ENCODE data around the gene TRIM65. TPM values are rescaled to one million over a fixed set of nuclear protein-coding genes. Genes with fewer than 3 reads are reported as not detected.
A peak's percentile ranks its signal among the peaks of the same experiment; 100 is the strongest.

Gene TRIM65
- total RNA-seq, 2 experiments from 2014 or later = 9.9 to 11.7 TPM

GRCh38 chr17:75881678-75882454, 14.9 kb downstream of the TRIM65 start:
- Histone ChIP-seq H3K36me3 (ENCODE audit: insufficient read depth, low read length) (no peaks in the 10 kb centered on the region), H3K4me3 (ENCODE audit: low read length) (no peak overlapping the region), H3K9me3 (ENCODE audit: control insufficient read depth in 1 of 2, insufficient read depth in 1 of 2, low read length in 2 of 2) (no peaks in the 10 kb centered on the region), H3K27ac (ENCODE audit: low read depth in 1 of 2, low read length in 2 of 2) (no peak overlapping the region), H3K27me3 (ENCODE audit: control insufficient read depth in 1 of 2, insufficient read depth in 2 of 2, low read length in 2 of 2) (no peaks in the 10 kb centered on the region), H3K4me1 (ENCODE audit: insufficient read depth, low read length) (peaks cover 31% of the 10 kb centered on the region)
- ATAC-seq (ENCODE audit: poor library complexity) = no peak
- Mint-ChIP-seq H3K9me3 (no peaks in the 10 kb centered on the region), H3K4me3 (peak overlapping the region; percentile 40), H3K36me3 (ENCODE audit: low read depth) (no peaks in the 10 kb centered on the region), H3K27ac (no peak overlapping the region), H3K4me1 (ENCODE audit: low read depth) (peaks cover 24% of the 10 kb centered on the region), H3K27me3 (no peaks in the 10 kb centered on the region)
- TF ChIP-seq, protein P1, sequence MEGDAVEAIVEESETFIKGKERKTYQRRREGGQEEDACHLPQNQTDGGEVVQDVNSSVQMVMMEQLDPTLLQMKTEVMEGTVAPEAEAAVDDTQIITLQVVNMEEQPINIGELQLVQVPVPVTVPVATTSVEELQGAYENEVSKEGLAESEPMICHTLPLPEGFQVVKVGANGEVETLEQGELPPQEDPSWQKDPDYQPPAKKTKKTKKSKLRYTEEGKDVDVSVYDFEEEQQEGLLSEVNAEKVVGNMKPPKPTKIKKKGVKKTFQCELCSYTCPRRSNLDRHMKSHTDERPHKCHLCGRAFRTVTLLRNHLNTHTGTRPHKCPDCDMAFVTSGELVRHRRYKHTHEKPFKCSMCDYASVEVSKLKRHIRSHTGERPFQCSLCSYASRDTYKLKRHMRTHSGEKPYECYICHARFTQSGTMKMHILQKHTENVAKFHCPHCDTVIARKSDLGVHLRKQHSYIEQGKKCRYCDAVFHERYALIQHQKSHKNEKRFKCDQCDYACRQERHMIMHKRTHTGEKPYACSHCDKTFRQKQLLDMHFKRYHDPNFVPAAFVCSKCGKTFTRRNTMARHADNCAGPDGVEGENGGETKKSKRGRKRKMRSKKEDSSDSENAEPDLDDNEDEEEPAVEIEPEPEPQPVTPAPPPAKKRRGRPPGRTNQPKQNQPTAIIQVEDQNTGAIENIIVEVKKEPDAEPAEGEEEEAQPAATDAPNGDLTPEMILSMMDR (IDR thresholded peaks at IDR 0.05) = no peak
- POLR2A ChIA-PET = interaction anchor here (1.3 to 2.6 kb wide), 2 partner anchors 9 to 14 kb away, joined by 3 to 10 read pairs; partner anchors contain the start of gene TRIM65
- DNase-seq = peak in 3 of 14 experiments; percentile 37 to 63 (median 42)
- intact Hi-C loops (cut with DNase I, micrococcal nuclease) = no loop called here
- CTCF ChIA-PET = interaction anchor here (1.4 kb wide), 1 partner anchor 15 kb away, joined by 3 read pairs; the partner anchor contains the start of gene TRIM65

- POLR2A ChIA-PET = interaction anchor here (1.3 to 10.9 kb wide), 3 partner anchors 8 to 25 kb away, joined by 3 to 230 read pairs (median 49); partner anchors contain the start of genes TRIM65 and WBP2
- H3K4me1 ChIP-seq (ENCODE audit: insufficient read depth, low read length) = peaks cover 47% of the 10 kb centered on the region
- H3K27me3 ChIP-seq (ENCODE audit: control insufficient read depth in 1 of 2, insufficient read depth in 2 of 2, low read length in 2 of 2) = no peaks in the 10 kb centered on the region
- ATAC-seq (ENCODE audit: poor library complexity) (no peak), DNase-seq (no peak)
- Mint-ChIP-seq H3K4me3 (peak overlapping the region; percentile 62), H3K9me3 (no peaks in the 10 kb centered on the region), H3K4me1 (ENCODE audit: low read depth) (peaks cover 40% of the 10 kb centered on the region), H3K36me3 (ENCODE audit: low read depth) (peaks cover 5% of the 10 kb centered on the region), H3K27me3 (no peaks in the 10 kb centered on the region), H3K27ac (no peak overlapping the region)
- no peaks in the 10 kb centered on the region for H3K36me3 ChIP-seq (ENCODE audit: insufficient read depth, low read length)
- TF ChIP-seq, protein P1 (IDR thresholded peaks at IDR 0.05) = no peak
- no peak overlapping the region for H3K4me3 ChIP-seq (ENCODE audit: low read length)
- CTCF ChIA-PET = interaction anchor here (3.5 to 4.8 kb wide), 2 partner anchors 16 to 19 kb away, joined by 20 to 50 read pairs; partner anchors contain the start of gene TRIM65
- H3K27ac ChIP-seq (ENCODE audit: low read depth in 1 of 2, low read length in 2 of 2) = no peak overlapping the region
- intact Hi-C loops (cut with DNase I, micrococcal nuclease) = no loop called here
- H3K9me3 ChIP-seq (ENCODE audit: control insufficient read depth in 1 of 2, insufficient read depth in 1 of 2, low read length in 2 of 2) = no peaks in the 10 kb centered on the region
These were observed 16.5 kb downstream of the TRIM65 start for GRCh38 chr17:75880266-75880665.

DNA sequence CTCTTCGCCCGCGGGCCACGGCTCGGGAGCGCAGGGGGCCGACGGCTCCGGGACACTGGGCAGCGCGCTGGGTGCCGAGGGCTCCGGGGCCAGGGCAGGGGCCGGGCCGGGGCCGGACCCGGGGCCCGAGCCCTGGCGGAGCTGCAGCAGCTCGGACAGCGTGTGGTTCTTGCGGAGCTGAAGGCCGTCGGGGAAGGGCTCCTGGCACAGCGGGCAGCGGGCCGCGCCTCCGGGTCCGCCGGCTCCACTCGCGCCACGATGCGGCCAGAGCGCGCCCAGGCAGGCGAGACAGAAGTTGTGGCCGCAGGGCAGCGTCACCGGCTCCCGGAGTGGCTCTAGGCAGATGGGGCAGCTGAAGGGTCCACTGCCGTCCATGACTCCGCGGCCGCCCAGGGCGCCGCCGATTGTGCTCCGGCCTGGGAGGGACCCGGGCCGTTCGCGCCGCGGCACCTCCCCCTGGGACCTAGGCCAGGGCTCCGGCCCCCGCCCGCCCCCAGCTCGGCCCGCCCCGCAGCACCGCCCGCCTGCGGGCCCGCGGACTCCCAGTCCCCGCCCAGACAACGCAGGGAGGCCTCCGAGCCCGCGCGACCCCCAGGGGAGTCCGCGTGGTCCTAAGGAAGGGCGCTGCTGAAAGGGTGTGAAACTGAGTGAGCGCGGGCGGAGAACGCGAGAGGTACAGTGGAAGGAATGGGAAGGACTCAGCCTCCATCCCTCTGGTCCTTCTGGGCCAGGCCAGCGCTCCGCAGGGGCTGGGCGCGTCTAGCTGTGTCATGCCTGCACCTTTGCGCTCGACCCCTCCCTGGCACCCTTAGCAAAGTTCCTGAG, 18.4 kb downstream of the TRIM65 start, which contains the start of gene TRIM47:
Gene TRIM47, minus strand, starts transcription at position 408 of the 825 bp plus-strand sequence. Its CDS starts 33 bp downstream, at position 375.
- no peak for ATAC-seq (ENCODE audit: poor library complexity)

More for the DNA sequence above, 18.4 kb downstream of the TRIM65 start, which contains the start of gene TRIM47:
- Mint-ChIP-seq H3K4me1 (ENCODE audit: low read depth) (peaks cover 45% of the 10 kb centered on the region), H3K9me3 (no peaks in the 10 kb centered on the region), H3K27me3 (no peaks in the 10 kb centered on the region), H3K27ac (peak within 1 kb of the TSS; percentile 91), H3K36me3 (ENCODE audit: low read depth) (peaks cover 5% of the 10 kb centered on the region), H3K4me3 (peak within 1 kb of the TSS; percentile 91)
- H3K27me3 ChIP-seq (ENCODE audit: control insufficient read depth in 1 of 2, insufficient read depth in 2 of 2, low read length in 2 of 2) = no peaks in the 10 kb centered on the region
- peak within 1 kb of the TSS; percentile 15 to 66 for H3K27ac ChIP-seq (ENCODE audit: low read depth in 1 of 2, low read length in 2 of 2)
- POLR2A ChIA-PET = interaction anchor here (0.6 to 10.9 kb wide), 16 partner anchors 14 to 606 kb away, joined by 3 to 230 read pairs (median 4); partner anchors contain the start of genes MRPL38, TRIM65, UNK and WBP2
- peak within 1 kb of the TSS; percentile 60 for H3K4me3 ChIP-seq (ENCODE audit: low read length)
- CTCF ChIA-PET = interaction anchor here (0.9 to 4.8 kb wide), 13 partner anchors 11 to 125 kb away, joined by 3 to 50 read pairs (median 6); partner anchors contain the start of genes GALK1, TRIM65 and WBP2
- no peaks in the 10 kb centered on the region for H3K9me3 ChIP-seq (ENCODE audit: control insufficient read depth in 1 of 2, insufficient read depth in 1 of 2, low read length in 2 of 2)
- H3K4me1 ChIP-seq (ENCODE audit: insufficient read depth, low read length) = peaks cover 58% of the 10 kb centered on the region
- intact Hi-C loops (cut with DNase I, micrococcal nuclease) = loop anchor here (1.0 to 5.0 kb wide), 2 partner anchors 18 to 36 kb away; partner anchors contain the start of genes TRIM65 (in 1 of the 2) and UNC13D (in 1 of the 2)
- peak in 2 of 14 experiments; percentile 41 to 51 for DNase-seq
- peaks cover 6% of the 10 kb centered on the region for H3K36me3 ChIP-seq (ENCODE audit: insufficient read depth, low read length)
- TF ChIP-seq, protein P1 (IDR thresholded peaks at IDR 0.05) = no peak
